Type B pancreatic cell (in vitro differentiated cells): ENCODE data around the gene FBH1. TPM values are rescaled to one million over a fixed set of nuclear protein-coding genes. Genes with fewer than 3 reads are reported as not detected.
"Not testable (repeated sequence)": the region's sequence is repeated elsewhere in the genome, so short reads cannot be mapped to it uniquely, and the experiment has no call there.

Source experiments
- DNase-seq: peaks from one replicate; pipeline ENCODE4 v3.0.0; 2021; ENCODE audit warnings: mixed read lengths; ENCODE audit not compliant: unreplicated experiment; ENCODE audit errors: extremely low spot score
- H3K27ac Mint-ChIP-seq: 2 replicates; pipeline ENCODE4 v1.8.0; 2021; ENCODE audit warnings: mild to moderate bottlenecking, mixed read lengths
- H3K27me3 Mint-ChIP-seq: 2 replicates; pipeline ENCODE4 v1.8.0; 2021; ENCODE audit warnings: mixed read lengths
- H3K36me3 Mint-ChIP-seq: 2 replicates; pipeline ENCODE4 v1.8.0; 2021; ENCODE audit warnings: mixed read lengths
- H3K4me1 Mint-ChIP-seq: one replicate; pipeline ENCODE4 v1.8.0; 2021; ENCODE audit warnings: mixed read lengths; ENCODE audit not compliant: unreplicated experiment
- H3K4me3 Mint-ChIP-seq: 2 replicates; pipeline ENCODE4 v1.8.0; 2021; ENCODE audit warnings: mild to moderate bottlenecking, mixed read lengths
- H3K9me3 Mint-ChIP-seq: 2 replicates; pipeline ENCODE4 v1.8.0; 2021; ENCODE audit warnings: mixed read lengths
- CTCF ChIP-seq: fragments of 200-600 bp; sonication (generic); conservative IDR thresholded peaks from 2 replicates; pipeline ENCODE4 v1.5.0; 2021; ENCODE audit warnings: antibody characterized with exemption, mild to moderate bottlenecking
- total RNA-seq: library from RNA; stranded (reverse); gene quantifications from 2 replicates; pipeline ENCODE4 v1.2.1, GENCODE V29; 2021; ENCODE audit warnings: low replicate concordance

Gene FBH1
- total RNA-seq, 1 donor from 2014 or later = 73.0 TPM

GRCh38 chr10:5959142-5959541 is 69.1 kb downstream of the FBH1 start:
- H3K36me3 Mint-ChIP-seq = no peaks in the 10 kb centered on the region
- H3K27ac Mint-ChIP-seq = peak overlapping the region; percentile 16
- H3K4me3 Mint-ChIP-seq = no peak overlapping the region
- H3K9me3 Mint-ChIP-seq = no peaks in the 10 kb centered on the region
- no peaks in the 10 kb centered on the region for H3K4me1 Mint-ChIP-seq
- no peak for DNase-seq
- no peak for TF ChIP-seq CTCF
- H3K27me3 Mint-ChIP-seq = no peaks in the 10 kb centered on the region

- TF ChIP-seq CTCF = no peak
- no peak for DNase-seq
- no peak overlapping the region for H3K27ac Mint-ChIP-seq
- H3K4me3 Mint-ChIP-seq = no peak overlapping the region
- no peaks in the 10 kb centered on the region for H3K27me3 Mint-ChIP-seq
- no peaks in the 10 kb centered on the region for H3K36me3 Mint-ChIP-seq
- no peaks in the 10 kb centered on the region for H3K9me3 Mint-ChIP-seq
- H3K4me1 Mint-ChIP-seq = no peaks in the 10 kb centered on the region
Measured at GRCh38 chr10:5959581-5960069, 69.6 kb downstream of the FBH1 start.

- Mint-ChIP-seq H3K27me3 (no peaks in the 10 kb centered on the region), H3K4me3 (no peak overlapping the region), H3K4me1 (no peaks in the 10 kb centered on the region), H3K36me3 (no peaks in the 10 kb centered on the region), H3K9me3 (no peaks in the 10 kb centered on the region), H3K27ac (no peak overlapping the region)
- DNase-seq = no peak
- no peak for TF ChIP-seq CTCF
Measured at GRCh38 chr10:5960070-5960972, 70.3 kb downstream of the FBH1 start.

- H3K27ac Mint-ChIP-seq, H3K4me3 Mint-ChIP-seq, H3K27me3 Mint-ChIP-seq, DNase-seq, H3K9me3 Mint-ChIP-seq, H3K36me3 Mint-ChIP-seq, H3K4me1 Mint-ChIP-seq: not testable (repeated sequence)
Measured at GRCh38 chr10:5960973-5961275, 70.9 kb downstream of the FBH1 start.

GRCh38 chr10:5961405-5962100 is 71.5 kb downstream of the FBH1 start:
- Mint-ChIP-seq H3K4me1 (no peaks in the 10 kb centered on the region), H3K9me3 (no peaks in the 10 kb centered on the region), H3K27me3 (no peaks in the 10 kb centered on the region), H3K36me3 (no peaks in the 10 kb centered on the region), H3K4me3 (no peak overlapping the region), H3K27ac (no peak overlapping the region)
- no peak for DNase-seq
- no peak for TF ChIP-seq CTCF

GRCh38 chr10:5962358-5962940 is 72.4 kb downstream of the FBH1 start:
- DNase-seq, H3K4me1 Mint-ChIP-seq, H3K27me3 Mint-ChIP-seq, H3K36me3 Mint-ChIP-seq, H3K4me3 Mint-ChIP-seq, H3K9me3 Mint-ChIP-seq, H3K27ac Mint-ChIP-seq: not testable (repeated sequence)
